ENCODE data around the gene PDZRN4. TPM values are rescaled to one million over a fixed set of nuclear protein-coding genes. Genes with fewer than 3 reads are reported as not detected.
"Not testable (repeated sequence)": the region's sequence is repeated elsewhere in the genome, so short reads cannot be mapped to it uniquely, and the experiment has no call there.

PDZRN4 gene
- not detected for total RNA-seq
- long read RNA-seq = 0 reads

DNA sequence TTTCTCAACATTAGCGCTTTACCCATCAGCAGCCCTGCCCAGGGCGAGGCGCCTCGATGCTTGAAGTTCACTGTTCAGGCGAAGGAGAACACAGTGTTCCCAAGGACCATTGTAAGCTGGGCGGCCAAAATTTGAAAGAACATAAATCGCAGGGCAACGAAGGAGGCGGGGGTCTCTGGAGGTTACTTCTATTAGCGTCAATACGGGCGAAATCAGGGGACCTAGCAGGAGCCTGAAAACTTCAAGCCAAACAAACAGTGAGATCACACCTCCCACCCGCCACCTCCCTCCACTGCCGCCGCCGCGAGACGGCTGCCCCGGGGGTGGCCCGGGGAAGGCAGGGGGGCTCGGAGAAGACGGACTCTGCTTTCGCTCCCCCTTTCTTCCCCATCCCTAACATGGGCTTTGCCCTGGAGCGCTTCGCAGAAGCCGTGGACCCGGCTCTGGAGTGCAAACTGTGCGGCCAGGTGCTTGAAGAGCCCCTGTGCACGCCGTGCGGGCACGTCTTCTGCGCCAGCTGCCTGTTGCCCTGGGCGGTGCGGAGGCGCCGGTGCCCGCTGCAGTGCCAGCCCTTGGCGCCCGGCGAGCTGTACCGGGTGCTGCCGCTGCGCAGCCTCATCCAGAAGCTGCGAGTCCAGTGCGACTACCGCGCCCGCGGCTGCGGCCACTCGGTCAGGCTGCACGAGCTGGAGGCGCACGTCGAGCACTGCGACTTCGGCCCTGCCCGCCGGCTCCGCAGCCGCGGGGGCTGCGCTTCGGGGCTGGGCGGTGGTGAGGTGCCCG, at the start of gene PDZRN4:
TSS of gene PDZRN4 (plus strand) at position 263 of the 783 bp plus-strand sequence.
- ATAC-seq (peak; percentile 26), DNase-seq (ENCODE audit: missing footprints) (peak; percentile 64)
- intact Hi-C loops (cut with DNase I) = no loop called here

- intact Hi-C loops (cut with DNase I) = no loop called here
- DNase-seq (ENCODE audit: missing footprints) = no peak
- ATAC-seq = no peak
These were observed 48.0 kb upstream of the PDZRN4 start for GRCh38 chr12:41140117-41140516.

DNA sequence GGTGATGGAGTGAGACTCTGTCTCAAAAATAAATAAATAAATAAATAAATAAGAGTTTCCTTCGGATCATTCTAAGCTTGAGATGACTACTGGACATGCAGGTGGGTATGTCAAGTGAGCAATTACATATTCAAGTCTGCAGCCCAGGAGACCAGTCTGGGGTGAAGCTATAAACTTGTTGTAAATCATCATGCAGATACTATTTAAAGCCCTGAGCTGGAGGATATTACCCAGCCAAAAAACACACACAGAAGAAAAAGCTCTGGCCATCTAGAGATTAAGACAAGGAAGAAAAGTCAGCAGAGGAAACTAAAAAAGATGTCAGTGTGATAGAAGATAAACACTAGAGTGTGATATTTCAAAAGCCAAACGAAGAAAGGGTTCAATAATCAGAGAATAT, 47.0 kb upstream of the PDZRN4 start:
- DNase-seq (ENCODE audit: missing footprints) (no peak), ATAC-seq (no peak)
- intact Hi-C loops (cut with DNase I) = no loop called here

DNA sequence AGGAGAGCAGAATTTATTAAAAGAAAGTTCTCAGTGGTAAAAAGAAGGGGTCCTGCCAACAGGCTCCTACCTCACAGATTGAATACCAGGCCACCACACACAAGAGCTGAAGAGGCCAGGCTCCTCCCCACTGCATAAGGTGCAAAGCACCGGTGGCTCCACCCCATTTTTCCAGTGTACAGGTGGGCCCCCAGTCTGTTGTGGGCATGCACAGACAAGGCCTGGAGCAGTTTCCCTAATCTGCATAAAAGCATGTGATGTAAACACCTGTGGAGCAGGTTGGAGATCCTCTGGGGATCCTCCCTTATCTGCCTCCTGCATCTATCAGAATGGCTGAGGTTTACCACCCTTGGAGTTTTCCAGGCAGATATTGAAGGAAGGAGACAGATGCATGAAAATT, 45.7 kb upstream of the PDZRN4 start:
- ATAC-seq (no peak), DNase-seq (ENCODE audit: missing footprints) (no peak)
- intact Hi-C loops (cut with DNase I) = no loop called here

- intact Hi-C loops (cut with DNase I) = no loop called here
- DNase-seq (ENCODE audit: missing footprints) (no peak), ATAC-seq (no peak)
These were observed 36.3 kb upstream of the PDZRN4 start for GRCh38 chr12:41151793-41152192.

DNA sequence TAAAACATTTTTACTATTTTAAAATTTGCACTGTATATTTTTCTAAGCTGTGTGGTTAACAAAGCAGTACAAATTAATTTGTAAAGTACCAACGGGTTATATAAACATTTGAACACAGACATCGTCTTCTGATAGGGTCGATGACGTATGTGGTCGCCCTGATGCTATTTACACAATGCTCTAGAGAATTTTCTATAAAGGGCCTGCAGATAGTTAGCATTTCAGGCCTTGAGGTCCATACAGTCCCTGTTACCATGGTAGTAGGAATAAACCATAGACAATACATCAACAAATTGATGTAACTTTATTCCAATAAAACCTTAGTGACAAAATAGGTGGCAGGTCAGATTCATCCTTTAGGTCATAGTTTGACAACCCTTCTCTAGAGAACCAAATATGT, 25.7 kb upstream of the PDZRN4 start:
- DNase-seq (ENCODE audit: missing footprints) (no peak), ATAC-seq (no peak)
- intact Hi-C loops (cut with DNase I) = no loop called here

DNA sequence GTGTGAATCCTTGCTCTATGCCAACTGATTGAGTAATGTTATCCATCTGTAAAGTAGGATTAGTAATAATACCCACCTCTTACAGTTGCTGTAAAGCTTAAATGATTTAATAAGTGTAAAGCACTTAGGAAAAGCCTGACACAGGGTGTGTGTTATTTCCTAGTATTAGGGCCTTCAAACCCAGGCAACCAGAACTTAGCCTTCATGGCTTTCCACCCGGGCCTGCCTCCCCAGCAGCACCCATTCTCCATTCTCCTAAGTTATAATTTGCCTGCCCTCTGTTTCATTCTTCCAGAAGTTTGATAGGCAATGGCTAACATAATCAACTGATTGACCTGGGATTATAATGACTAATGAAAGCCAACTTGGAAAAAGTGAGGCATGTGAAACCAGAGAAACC, 20.4 kb upstream of the PDZRN4 start:
- DNase-seq (ENCODE audit: missing footprints) (no peak), ATAC-seq (no peak)
- intact Hi-C loops (cut with DNase I) = no loop called here

- intact Hi-C loops (cut with DNase I) = no loop called here
- ATAC-seq = no peak
- DNase-seq (ENCODE audit: missing footprints) = no peak
These were observed 13.5 kb upstream of the PDZRN4 start for GRCh38 chr12:41174602-41175001.

- intact Hi-C loops (cut with DNase I); DNase-seq (ENCODE audit: missing footprints); ATAC-seq: not testable (repeated sequence)
These were observed 8.6 kb upstream of the PDZRN4 start for GRCh38 chr12:41179507-41179906.

- intact Hi-C loops (cut with DNase I) = no loop called here
- ATAC-seq = no peak
These were observed 3.3 kb upstream of the PDZRN4 start for GRCh38 chr12:41184864-41185263.

DNA sequence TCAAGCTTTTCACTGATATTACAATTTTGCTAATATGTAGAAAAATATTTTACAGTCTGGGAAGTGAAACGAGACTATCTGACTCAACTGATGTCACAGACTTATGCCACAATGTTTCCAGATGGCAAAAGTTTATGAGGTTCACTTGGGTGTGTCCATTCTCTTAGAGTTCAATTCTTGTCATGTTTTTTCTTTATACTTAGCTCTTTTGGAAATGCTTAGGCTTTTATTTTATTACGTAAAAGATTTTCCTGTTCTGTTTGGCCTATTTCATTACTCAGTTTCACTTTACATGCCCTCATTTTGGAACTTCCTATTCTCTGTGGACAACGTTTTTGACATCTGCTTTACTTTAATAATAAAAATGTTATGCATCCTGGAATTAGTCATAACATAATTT, 2.1 kb upstream of the PDZRN4 start:
- intact Hi-C loops (cut with DNase I) = no loop called here
- no peak for DNase-seq (ENCODE audit: missing footprints)

More at GRCh38 chr12:41184864-41185263, 3.3 kb upstream of the PDZRN4 start:
- DNase-seq (ENCODE audit: missing footprints) = no peak

GRCh38 chr12:41188841-41189394, 798 bp downstream of the PDZRN4 start:
- intact Hi-C loops (cut with DNase I) = no loop called here
- ATAC-seq (no peak), DNase-seq (ENCODE audit: missing footprints) (no peak)

More for the DNA sequence above, 2.1 kb upstream of the PDZRN4 start:
- ATAC-seq = peak; percentile 23

GRCh38 chr12:41189395-41190251, 1.5 kb downstream of the PDZRN4 start:
- no peak for DNase-seq (ENCODE audit: missing footprints)
- ATAC-seq = peak; percentile 42
- intact Hi-C loops (cut with DNase I) = no loop called here

DNA sequence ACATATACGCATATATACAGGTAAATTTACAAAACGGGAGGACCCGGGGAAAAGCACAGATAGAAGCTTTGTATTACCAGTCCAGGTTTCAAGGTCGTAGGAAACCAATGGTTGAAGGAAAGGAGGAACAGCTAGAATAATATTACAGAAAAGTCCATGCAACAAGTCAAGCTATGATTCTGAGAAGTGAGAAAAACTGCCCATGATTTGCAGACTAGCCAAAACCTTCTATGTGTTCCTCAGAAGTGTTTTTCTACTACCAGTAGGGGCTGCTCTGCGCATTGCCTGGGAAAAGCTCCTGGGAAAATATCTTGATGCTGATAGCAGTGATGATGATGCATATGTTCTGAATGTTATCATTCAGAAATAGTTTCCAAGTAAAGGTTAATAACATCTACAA, 2.2 kb downstream of the PDZRN4 start:
- DNase-seq (ENCODE audit: missing footprints) (no peak), ATAC-seq (no peak)
- intact Hi-C loops (cut with DNase I) = no loop called here

- ATAC-seq; intact Hi-C loops (cut with DNase I); DNase-seq (ENCODE audit: missing footprints): not testable (repeated sequence)
These were observed 3.4 kb downstream of the PDZRN4 start for GRCh38 chr12:41191549-41191948.

- ATAC-seq (no peak), DNase-seq (ENCODE audit: missing footprints) (no peak)
- intact Hi-C loops (cut with DNase I) = no loop called here
These were observed 5.2 kb downstream of the PDZRN4 start for GRCh38 chr12:41193311-41193710.

- intact Hi-C loops (cut with DNase I) = no loop called here
- no peak for DNase-seq (ENCODE audit: missing footprints)
- ATAC-seq = no peak
These were observed 13.9 kb downstream of the PDZRN4 start for GRCh38 chr12:41202051-41202450.

DNA sequence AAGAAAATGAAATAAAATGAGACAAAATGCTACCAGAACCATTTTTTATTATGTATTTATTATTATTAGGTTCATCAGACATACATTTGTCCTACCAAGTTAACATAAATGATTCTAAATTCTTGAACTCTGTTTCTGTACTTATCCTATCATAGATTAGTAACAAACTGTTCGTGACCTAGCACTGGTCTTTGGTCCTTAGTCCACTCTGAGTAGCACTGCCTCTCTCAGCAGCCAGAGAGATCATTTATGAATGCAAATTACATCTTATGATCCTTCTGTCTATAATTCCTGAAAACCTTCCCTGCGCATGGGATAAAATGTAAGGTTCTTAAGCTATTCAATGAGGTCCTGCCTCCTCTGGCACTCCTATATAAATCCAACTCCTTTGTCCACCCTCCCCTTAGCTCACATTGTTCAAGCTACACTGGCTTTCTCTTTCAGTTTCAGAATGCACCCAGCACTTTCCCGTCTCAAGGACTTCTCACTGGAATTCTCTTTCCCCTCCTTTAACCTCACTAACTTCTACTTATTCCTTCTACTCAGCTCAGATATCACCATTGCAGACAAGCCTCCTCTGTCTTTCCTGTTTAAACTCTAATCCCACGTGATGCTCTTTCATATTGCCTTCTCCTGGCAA, 17.1 kb downstream of the PDZRN4 start:
- DNase-seq (ENCODE audit: missing footprints) (no peak), ATAC-seq (no peak)
- intact Hi-C loops (cut with DNase I) = no loop called here

DNA sequence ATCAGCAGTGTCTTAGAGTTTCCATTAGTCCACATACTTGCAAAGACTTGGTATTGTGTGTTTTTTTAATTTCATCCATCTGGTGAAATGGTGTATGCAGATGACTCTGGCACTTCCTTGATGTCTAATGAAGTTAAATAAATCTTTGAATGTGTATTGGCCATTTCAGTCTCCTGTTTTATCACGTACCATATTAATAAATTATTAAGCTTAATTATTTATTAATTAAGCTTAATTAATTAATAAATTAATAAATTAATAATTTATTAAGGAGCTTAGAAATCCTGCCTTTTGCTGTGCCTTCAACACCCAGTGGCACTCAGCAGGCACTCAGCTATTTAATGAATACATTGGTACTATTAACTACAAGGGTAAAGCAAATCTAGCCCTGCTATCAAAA, 18.2 kb downstream of the PDZRN4 start:
- ATAC-seq (no peak), DNase-seq (ENCODE audit: missing footprints) (no peak)
- intact Hi-C loops (cut with DNase I) = no loop called here

Measured in Right ventricle myocardium inferior (tissue), 1 donor.